Activated CD8-positive, alpha-beta memory T cell treated with anti-CD3 and anti-CD28 coated beads for 1 hour (primary cell): Measurements from ENCODE around the gene POGK.

Source experiments
- DNase-seq, 2 donors: peaks; one replicate each; pipeline ENCODE4 v3.0.0-alpha.2; 2020; ENCODE audit warnings: low read depth in 1 of 2; ENCODE audit errors: extremely low read depth in 1 of 2

The POGK gene

DNA sequence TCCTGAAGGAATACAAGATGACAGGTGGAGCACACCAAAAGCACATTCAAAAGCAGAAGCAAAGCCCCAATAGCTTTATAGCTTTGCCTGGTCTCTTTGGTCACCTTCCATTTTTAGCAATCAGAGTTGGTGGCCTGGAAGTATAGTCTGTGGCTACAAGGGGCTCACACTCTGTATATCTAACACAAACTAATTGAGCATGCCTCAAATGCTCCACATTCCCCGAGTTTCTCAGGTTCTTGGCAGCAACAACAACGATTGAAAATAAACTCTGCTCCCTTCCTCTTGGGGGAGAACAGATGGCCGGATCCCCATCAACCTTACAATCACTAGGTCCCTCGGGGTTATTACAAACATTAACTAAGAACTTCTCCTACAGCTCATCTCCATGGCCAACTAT lies 61.7 kb downstream of the POGK start:
- no peak for DNase-seq

DNA sequence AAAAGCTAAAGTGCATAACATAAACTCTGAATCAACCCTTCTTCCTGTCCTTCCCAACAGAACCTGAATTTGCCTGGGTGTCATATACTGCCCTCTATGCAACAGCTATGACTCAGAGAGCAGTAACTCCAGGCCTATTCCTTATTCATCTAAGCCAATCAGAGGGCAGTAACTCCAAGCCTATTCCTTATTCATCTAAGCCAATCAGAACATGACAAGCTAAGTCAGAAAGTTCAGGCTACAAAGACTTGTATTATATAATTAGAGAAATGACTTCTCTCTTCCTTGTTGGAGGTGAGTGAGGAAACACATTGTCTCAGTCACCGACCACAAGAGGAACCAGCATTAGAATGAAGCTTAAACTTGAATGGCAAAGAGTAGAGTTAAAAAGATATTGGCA lies 63.0 kb downstream of the POGK start:
- DNase-seq, result no peak

GRCh38 chr1:166903232-166903631 lies 64.0 kb downstream of the POGK start:
- DNase-seq, result no peak

DNA sequence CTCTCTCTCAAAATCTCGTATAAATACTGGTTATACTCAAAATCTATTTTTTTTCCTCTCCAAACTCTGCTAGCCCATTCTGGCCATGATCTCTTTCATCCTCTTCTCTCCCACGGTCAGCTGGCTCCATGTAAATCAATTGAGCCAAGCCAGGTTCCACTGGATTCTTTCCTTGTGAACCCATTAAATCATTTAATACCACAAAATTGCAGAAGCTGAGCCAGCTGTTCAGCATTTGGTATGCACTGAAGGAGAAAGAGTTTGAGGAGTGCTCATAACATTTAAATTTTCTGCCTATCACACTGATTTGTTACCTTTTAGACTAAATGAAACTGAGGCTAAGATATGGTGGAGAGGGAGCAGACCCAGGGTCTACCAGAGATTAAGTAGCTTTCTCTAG lies 65.9 kb downstream of the POGK start:
- DNase-seq, result no peak

DNA sequence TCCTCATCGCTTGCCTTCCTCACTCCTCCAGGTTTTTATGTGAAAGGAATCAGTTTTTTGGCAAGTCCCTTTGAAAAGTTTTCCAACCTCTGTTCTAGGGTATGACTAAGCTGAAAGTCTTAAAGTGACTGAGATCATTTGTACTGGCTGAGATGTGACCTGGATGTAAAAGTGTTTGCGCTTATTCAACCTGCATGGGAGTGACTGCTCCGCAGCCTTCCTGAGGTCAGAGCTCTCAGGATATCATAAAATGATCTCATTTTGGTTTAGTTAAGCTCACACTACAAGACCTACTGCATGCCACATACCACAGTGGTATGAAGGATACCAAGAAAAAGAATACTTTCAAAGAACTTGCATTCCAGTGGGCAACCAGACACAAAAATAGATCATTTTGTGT lies 66.6 kb downstream of the POGK start:
- DNase-seq, result no peak
